Activated gamma-delta T cell treated with Interleukin-2 at 50 U/mL for 16 hours (primary cell): ENCODE measurements around the gene TGFBRAP1.
"Not testable (repeated sequence)": the region's sequence is repeated elsewhere in the genome, so short reads cannot be mapped to it uniquely, and the experiment has no call there.

Experiments
- DNase-seq: peaks from one replicate; pipeline ENCODE4 v3.0.0-alpha.2; 2020

Gene TGFBRAP1

DNA sequence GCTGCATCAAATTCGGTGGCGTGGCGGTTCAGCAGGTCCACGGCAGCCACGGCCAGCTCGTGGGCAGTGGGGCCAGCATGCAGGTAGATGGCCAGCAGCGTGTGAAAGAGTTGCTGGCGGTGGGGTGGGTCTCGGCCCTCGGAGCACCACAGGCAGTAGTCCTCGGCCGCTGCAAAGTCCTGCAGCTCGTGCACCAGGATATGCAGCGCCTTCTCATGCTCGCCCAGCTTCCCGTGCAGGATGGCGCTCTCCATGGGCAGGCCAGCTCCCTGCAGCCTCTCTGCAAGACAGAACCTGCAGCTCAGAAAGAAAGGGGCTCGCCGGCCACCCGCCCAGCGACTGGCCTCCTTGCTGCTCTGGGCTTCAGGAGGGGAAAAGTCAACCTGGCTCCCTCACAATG, 60.1 kb downstream of the TGFBRAP1 start:
- no peak for DNase-seq

DNA sequence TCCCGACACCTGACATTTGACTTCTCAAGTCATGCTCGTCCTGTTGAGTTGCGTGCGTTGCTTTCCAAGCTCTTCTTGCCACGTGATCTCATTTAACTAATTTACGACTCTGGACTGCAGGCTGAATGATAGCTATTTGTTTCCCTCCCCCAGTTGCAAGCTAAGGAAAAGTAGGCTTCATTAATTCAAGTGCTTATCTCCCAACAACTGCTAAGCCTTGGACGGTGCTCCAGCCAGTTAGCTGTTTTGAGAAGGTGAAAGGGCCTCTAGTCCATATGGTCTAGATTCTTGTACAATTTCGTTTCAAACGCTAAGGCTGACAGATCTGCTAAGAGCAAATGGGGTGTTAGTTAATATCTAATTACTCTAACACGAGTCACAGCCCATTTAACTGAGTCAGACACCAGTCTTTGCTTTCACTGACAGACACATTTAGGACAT, 66.9 kb downstream of the TGFBRAP1 start:
- no peak for DNase-seq

DNA sequence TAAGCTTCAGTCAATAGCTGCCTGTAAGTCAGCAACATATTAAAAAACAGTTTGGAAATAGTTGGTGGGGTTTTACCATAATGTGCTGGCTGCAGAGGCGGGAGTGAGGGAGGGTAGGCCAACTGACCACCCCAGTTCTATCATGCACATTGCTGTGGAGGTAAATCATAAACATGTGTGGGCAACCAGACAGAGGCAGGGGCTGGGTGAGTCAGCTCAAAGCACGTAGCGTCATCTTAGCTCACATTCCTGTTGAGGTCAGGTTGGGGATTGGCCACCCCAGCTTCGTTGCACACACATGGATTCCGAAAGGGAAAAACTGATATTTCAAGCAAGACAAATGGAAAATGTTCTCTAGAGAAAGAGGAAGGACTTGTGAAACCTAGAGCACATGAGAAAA, 68.5 kb downstream of the TGFBRAP1 start:
- no peak for DNase-seq

DNA sequence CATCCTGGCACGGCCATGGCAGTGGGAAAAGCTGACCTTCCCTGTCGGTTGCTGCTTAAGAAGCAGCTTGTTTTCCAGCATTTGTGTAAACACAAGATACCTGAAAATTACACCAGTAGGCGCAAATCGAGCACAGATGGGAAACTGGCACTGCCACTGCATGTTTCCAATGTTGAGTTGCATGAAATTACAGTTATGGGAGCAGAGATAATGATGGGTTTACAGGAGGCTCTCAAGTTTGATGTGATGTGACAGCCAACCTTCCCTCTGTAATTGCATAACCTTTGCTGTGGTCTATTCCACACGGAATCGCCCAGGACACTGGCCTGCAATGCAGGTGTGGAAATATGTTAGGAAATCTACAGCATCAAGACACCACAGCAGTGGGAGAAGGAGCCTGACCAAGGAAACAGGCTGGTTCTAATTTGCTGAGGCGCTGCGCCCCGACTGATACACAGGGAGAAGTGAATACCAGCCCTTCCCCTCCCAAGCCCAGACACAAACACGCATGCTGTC, 70.6 kb downstream of the TGFBRAP1 start:
- no peak for DNase-seq

DNA sequence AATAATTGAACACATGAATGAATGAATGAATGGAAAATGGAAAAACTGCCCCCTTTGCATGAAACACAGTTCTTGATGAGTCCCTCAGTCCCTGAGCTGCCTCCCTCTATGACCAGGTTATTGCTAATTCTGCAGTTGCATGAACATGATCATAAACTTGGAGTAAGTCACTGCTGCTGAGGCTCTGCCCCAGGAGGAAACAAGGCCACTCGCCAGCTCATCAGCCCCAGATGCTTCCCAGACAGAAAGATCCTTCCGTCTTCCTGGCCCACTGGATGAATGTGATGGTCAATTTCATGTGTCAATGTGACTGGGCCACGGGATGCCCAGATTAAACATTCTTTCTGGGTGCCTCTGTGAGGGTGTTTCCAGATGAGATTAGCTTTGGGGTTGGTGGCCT, 71.6 kb downstream of the TGFBRAP1 start:
- DNase-seq, result no peak

DNA sequence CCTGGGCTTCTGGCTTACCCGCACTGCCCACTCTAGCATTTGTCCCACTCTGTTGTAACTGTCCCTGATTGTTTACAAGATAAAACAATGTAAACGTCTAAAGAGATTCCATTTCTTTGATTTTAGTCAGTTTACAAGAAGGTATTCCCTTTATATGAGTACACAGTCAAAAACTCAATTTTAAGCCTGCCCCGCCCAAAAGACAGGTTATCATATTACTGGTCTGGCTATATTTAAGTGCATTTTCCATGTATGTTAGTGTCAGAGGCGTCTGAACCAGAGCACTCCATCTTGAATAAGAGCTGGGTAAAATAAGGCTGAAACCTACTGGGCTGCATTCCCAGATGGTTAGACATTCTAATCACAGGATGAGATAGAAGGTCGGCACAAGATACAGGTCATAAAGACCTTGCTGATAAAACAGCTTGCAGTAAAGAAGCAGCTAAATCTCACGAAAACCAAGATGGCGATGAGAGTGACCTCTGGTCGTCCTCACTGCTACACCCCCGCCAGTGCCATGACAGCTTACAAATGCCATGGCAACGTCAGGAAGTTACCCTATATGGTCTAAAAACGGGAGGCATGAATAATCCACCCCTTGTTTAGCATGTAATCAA, 73.0 kb downstream of the TGFBRAP1 start:
- DNase-seq, result no peak

DNA sequence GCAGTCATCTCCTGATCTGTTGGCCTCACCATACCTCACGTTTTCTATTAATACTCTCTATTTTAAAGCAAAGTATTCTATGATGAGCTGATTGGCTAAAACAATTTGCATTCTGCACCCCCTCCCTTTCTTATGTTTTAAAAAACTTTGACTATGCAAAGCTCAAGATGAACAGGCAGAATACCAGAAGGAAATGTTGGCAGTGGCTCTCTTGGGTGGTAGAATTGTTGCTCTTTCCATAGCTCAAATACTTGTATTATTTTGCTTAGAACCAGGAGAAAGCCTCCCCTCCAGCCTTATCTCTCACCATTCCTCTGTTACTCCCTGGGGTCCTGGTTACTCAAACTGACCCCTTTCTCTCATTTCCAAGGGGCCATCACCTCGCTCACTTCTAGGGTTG, 73.6 kb downstream of the TGFBRAP1 start:
- DNase-seq, result no peak

DNA sequence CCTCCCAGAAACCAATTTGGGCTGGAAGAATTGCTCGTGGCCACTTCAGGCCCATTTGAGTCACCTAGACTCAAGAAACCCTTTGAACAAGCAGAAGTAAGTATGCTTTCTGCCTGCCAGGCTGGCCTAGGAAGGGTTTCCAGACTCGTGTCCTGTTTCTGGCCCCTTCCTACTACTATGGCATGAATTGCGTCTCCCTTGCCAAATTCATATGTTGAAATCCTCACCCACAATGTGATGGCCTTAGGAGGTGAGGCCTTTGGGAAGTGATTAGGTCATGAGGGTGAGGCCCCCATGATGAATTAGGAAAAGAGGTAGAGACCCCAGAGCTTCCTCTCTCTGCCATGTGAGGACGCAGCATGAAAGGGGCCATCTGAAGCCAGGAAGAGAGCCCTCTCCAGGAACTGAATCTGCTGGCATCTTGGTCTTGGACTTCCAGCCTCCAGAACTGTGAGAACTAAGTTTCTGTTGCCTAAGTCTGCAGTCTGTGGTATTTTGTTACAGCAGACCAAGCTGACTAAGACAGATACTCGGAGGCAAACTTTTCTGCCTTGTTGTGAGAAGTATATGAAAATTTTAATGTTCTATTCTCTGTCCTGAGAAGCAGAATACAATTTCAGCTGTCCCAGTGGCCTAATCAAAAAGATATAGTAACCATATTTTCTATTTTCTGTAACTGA, 74.9 kb downstream of the TGFBRAP1 start:
- DNase-seq, result no peak

DNA sequence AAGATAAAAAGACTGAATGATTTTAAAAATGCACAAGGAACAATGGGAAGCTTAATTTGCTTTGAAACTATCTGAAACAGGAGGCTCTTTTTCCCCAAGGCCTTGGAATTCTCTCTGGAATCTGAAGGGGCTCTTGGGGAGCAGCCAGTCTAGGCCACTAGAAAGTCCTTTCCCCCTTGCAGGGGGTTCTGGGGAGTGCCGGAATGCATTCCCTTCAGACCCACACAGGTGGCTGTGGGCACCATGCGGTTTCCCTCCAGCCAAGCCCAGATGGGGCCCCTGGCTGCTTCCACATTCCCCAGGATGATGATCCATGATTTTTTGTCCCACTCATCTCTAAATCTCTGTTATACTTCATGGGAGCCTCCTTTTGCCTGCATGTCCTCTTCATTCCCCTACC, 77.3 kb downstream of the TGFBRAP1 start:
- no peak for DNase-seq

DNA sequence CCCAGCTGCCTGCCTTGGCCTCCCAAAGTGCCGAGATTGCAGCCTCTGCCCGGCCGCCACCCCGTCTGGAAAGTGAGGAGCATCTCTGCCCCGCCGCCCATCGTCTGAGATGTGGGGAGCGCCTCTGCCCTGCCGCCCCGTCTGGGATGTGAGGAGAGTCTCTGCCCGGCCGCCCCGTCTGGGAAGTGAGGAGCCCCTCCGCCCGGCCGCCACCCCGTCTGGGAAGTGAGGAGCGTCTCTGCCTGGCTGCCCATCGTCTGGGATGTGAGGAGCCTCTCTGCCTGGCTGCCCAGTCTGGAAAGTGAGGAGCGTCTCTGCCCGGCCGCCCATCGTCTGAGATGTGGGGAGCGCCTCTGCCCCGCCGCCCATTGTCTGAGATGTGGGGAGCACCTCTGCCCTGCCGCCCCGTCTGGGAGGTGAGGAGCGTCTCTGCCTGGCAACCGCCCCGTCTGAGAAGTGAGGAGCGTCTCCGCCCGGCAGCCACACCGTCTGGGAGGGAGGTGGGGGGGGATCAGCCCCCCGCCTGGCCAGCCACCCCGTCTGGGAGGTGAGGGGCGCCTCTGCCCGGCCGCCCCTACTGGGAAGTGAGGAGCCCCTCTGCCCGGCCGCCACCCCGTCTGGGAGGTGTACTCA, 78.4 kb downstream of the TGFBRAP1 start:
- not testable (repeated sequence) for DNase-seq

DNA sequence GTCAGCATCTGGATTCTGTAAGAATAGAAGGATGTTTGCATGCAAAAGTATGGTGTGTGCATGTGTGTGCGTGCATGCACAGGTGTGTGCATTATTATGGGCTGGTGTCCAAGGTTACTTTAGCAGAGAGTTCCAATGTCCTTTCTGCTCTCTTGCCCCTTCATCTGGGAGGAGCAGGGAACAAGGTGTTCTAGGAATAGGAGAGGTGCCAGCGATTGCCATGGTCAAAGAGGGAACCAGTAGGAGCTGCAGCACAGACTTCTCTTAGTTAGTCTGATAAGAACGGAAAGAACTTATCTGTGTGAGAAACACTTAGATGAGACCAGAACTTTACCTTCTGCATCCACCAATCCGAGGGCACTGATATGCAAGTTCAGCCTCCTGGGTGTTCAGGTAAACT, 79.6 kb downstream of the TGFBRAP1 start:
- DNase-seq, result no peak

DNA sequence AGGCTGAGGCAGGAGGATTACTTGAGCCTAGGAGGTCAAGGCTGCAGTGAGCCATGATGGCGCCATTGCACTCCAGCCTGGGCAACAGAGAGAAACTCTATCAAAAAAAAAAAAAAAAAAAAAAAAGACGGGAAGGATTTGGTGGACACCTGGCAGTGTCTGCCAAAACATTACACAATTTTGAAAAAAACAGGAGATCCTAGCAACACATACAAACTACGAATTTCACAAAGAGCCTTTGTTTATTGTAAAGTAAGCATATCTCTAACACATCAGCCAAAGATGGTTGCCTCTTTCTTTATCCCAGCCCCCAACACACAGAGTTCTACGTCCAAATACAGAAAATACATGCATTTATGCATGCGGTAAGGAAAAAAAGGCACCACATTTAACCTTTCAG, 80.4 kb downstream of the TGFBRAP1 start:
- DNase-seq, result no peak

DNA sequence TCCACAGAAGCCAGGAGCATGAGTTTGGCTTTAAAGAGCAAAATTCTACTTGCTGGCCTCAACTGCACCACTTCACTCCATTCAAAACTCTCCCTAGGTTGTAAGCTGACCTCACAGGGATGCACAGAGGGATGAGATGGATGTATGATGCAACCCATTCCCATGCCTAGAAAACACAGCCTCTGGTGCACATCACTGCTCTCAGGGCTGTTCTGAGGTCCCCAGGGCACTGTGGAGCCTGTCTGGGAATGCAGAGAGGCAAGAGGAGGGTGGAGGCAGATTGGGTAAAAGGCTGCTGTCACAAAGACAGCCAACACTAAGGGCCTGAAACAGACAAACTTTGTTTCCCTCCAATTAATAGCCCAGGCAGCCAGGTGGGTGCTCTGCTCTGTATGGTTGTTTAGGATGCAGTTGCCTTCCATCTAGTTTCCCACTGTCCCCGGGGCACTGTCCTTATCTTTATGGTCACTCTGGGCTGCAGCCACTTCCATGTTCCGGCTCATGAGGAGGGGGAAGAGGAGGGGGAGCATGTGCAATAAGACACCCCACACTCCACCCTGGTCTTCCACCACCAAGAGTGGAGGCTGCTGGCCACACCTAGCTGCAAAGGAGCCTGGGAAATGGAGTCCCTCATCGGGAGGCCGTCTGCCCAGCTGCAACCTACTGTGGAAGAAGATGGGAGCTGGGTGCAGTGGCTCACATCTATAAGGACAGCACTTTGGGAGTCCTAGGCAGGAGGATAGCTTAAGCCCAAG, 81.0 kb downstream of the TGFBRAP1 start:
- no peak for DNase-seq

DNA sequence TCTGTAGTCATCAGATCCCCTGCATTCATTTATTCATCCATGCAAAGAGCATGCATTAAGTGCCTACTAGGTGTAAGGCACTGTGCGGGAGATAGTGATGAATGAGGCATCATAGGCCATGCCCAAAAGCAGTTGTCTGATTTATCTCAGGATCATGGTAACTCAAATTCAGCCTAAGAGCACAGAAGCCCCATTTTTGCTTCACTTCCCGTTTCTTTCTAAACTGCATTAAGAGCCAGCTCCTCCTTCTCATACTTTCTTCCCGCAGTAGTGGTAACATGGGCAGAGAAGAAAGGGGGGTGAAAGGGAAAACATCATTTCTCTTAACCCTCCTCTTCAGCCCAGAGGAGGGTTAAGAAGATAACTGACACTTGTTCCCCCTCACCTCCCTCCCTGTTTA, 85.1 kb downstream of the TGFBRAP1 start:
- DNase-seq, result no peak

DNA sequence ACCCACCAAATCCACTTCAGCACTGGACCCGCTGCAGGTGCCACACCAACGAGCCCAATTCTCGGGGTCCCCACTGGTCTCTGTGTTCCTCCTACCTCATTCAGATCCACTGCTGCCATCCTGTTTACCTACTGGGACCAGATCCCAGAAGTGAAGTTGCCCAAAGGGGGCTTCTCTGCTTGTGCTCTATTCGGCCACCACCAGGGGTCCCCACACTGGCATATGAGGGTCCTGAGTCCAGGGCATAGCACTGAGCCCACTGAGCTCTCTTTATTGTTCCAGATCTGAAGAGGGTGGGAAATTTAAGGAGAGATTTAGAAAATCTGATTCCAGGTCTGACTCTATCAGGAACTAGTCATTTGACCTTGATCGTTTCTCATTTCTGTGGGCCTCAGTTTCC, 85.6 kb downstream of the TGFBRAP1 start:
- no peak for DNase-seq

DNA sequence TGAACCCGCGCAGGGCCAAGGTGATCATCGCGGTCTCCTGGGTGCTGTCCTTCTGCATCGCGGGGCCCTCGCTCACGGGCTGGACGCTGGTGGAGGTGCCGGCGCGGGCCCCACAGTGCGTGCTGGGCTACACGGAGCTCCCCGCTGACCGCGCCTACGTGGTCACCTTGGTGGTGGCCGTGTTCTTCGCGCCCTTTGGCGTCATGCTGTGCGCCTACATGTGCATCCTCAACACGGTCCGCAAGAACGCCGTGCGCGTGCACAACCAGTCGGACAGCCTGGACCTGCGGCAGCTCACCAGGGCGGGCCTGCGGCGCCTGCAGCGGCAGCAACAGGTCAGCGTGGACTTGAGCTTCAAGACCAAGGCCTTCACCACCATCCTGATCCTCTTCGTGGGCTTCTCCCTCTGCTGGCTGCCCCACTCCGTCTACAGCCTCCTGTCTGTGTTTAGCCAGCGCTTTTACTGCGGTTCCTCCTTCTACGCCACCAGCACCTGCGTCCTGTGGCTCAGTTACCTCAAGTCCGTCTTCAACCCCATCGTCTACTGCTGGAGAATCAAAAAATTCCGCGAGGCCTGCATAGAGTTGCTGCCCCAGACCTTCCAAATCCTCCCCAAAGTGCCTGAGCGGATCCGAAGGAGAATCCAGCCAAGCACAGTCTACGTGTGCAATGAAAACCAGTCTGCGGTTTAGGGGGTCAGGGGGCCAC, 87.1 kb downstream of the TGFBRAP1 start:
- DNase-seq, result no peak

DNA sequence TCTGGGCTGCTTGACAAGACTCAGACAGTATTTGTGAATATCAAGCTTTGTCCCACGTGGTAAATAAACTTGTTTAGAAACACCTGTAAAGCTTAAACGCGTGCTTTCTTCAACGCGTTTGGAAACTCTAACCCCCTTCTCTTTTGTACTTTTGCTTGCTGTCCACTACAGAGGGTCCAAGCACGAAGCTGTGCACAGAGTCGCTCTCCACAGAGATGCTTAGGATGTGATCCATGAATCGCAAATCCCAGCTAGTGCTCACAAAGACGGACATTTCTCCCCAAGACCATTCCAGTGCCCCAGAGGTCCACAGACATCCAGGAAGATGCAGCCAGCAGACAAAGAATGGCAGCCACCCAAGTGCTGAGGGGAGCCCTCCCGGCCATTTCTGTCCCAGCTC, 88.1 kb downstream of the TGFBRAP1 start, which contains the start of gene GPR45:
GPR45 (plus strand) TSS at position 301 of the 400 bp plus-strand sequence. CDS start 116 bp downstream, outside the sequence.
- DNase-seq, result no peak

DNA sequence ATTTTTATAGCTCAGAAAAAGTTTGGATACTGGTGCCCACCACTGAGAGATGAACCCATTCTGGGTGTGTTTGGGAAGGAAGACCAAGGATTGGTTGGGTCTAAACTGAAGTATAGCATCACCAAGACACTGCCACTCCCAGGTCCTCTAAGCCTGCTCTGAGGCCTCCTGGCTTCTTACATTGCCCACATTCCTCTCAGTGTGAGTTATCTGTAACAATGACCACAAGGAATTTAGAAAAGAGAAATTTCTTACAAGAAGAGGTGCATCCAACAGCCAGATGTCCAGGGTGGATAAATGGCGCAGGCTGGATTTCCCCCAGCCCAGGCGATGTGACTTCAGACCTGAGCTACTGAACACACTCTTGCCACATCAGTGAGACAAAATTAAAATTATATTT, 89.6 kb downstream of the TGFBRAP1 start:
- DNase-seq, result no peak

DNA sequence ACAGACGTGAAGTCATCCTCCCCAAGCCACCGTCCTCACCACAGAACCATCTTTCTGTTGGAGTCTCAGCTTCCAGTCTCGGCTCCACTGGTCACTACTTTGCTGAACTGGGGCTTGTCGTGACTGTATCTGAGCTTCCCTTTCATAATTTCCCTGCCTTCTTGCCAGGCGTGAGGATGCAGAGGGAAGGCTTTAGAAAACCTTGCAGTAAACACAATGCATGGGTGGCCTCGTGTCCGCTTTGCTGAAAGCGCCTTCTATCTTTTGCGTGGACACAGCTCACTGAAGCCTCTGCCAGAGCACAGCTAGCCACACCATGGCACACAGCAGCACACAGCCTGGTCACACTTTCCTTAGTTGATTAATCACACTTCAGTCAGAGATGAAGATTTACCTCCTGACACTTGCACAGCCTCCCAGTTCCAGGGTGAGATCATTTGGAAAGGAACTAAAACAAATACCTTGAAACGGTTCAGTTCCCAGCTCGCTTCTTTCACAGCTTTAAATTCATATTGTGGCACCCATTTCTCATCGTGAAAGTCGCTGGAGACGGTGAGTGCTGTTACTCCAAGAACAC, 90.8 kb downstream of the TGFBRAP1 start:
- DNase-seq, result no peak

DNA sequence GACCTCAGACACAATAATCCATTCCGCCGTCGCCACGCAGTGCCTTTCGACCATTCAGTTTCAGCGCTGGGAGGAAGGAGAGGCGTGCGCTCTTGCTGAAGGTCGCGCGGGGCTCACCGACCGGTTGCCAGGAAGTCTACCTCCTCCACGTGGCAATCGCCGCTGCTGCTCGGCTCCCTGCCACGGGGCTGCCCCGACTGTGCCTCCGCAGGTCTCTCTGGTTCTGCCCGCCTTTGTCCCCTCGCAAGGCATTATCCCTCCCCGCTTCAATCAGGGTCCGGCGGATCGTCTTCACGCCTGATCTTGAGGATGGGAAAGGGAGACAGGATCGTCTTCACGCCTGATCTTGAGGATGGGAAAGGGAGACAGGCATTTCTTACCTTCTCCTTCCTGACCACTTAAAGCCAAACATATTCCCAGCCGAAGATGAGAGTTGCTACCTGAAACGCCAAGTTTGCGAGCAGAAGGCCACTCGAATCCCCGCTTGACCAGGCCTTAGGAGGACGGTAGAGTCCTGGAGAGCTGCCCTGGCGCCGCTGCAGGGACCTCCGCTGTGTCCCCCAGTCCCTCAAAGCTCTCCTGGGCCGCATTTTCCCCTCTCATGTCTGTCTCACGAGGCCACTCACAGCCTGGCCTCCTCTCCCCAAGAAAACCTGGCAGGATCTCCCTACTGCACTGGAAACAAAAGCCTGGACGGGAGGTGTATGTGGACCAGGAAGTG, 92.3 kb downstream of the TGFBRAP1 start:
- no peak for DNase-seq

DNA sequence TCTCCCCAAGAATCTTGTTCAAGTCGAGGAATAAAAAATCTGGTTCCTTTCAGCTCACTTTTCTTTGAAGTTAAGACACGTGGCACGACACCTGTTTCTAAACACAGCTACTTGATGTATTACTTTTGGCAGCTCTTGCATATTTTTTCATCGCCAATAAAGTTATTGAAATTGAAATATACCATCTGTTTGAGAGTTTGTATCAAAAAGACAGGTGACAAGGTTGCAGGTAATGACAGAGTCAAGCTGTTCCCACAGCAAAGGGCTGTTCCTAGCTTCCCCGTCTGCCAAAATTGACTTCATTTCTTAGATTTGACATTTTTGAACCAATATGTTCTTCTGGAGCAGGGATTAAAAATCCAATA, 93.5 kb downstream of the TGFBRAP1 start:
- no peak for DNase-seq
